Measurements from ENCODE around the gene SOX15.

- TF ChIP-seq POLR2AphosphoS5 (IDR thresholded peaks at IDR 0.05) (no peak), POLR2A (IDR thresholded peaks at IDR 0.05) (no peak), EP300 (IDR thresholded peaks at IDR 0.05) (no peak)
These were observed 42.6 kb upstream of the SOX15 start for GRCh38 chr17:7632492-7632894.

All from suprapubic skin (tissue), 4 donors.